Psoas muscle (tissue), 8 donors: Measurements from ENCODE around the gene ICOSLG. TPM values are rescaled to one million over a fixed set of nuclear protein-coding genes. Genes with fewer than 3 reads are reported as not detected.
A peak's percentile ranks its signal among the peaks of the same experiment; 100 is the strongest.
"Not testable (repeated sequence)": the region's sequence is repeated elsewhere in the genome, so short reads cannot be mapped to it uniquely, and the experiment has no call there.

Source experiments
- ATAC-seq, 4 donors: fragments of 200-7000 bp; cut with Tn5 transposase; one replicate each; pipeline ENCODE4 v1.9.1; 2020; ENCODE audit warnings: moderate library complexity in 3 of 4, mild to moderate bottlenecking in 2 of 4
- DNase-seq, 2 donors: peaks; one replicate each; pipeline ENCODE4 v3.0.0-alpha.2; 2020
- H3K27ac ChIP-seq: fragments of 200-600 bp; one replicate; pipeline ENCODE4 v1.8.0; 2022
- H3K27me3 ChIP-seq, 3 donors: fragments of 200-600 bp in 1 of 3; one replicate each; pipeline versions ENCODE4 v1.6.1 to v1.8.0; 2013 to 2022; ENCODE audit warnings: low read length in 2 of 3, mild to moderate bottlenecking in 2 of 3, moderate library complexity in 1 of 3; ENCODE audit not compliant: insufficient read depth in 3 of 3
- H3K36me3 ChIP-seq, 2 donors: fragments of 200-600 bp in 1 of 2; one replicate each; pipeline versions ENCODE4 v1.6.1 to v1.8.0; 2013 to 2022; ENCODE audit warnings: low read depth in 1 of 2, mild to moderate bottlenecking in 1 of 2, moderate library complexity in 1 of 2; ENCODE audit not compliant: insufficient read depth in 1 of 2
- H3K4me1 ChIP-seq: fragments of 200-600 bp; one replicate; pipeline ENCODE4 v1.8.0; 2022
- H3K4me3 ChIP-seq: fragments of 200-600 bp; one replicate; pipeline ENCODE4 v1.8.0; 2022; ENCODE audit warnings: mild to moderate bottlenecking
- H3K9me3 ChIP-seq: fragments of 200-600 bp; one replicate; pipeline ENCODE4 v1.8.0; 2022
- CTCF ChIP-seq: fragments of 200-600 bp; IDR thresholded peaks from one replicate; pipeline ENCODE4 v1.8.0; 2022; ENCODE audit warnings: antibody characterized with exemption
- WGBS, 3 donors: extraction: QIAGEN DNeasy Blood & Tissue Kit; methylation state at CpG; one replicate each; pipeline versions ENCODE4 v1.1.6 to v1.1.7; 2013; 5-methylcytosine and 5-hydroxymethylcytosine counted together
- intact Hi-C, 2 donors: fragments of 100-400 bp; cut with DNase I; formaldehyde crosslinking; loops; one replicate each; pipeline versions ENCODE4 v1.11.0 to v1.14.2; 2022
- polyA plus RNA-seq, 3 donors: library from polyadenylated mRNA; stranded (reverse); fragments of 200-250 nt; gene quantifications; one replicate each; pipeline ENCODE4 v1.2.3, GENCODE V29; 2013
- total RNA-seq, 4 donors: library from RNA; stranded (reverse); fragmentation: NEBNext Ultra II Directional in 2 of 4; extraction: Animal tissue kit (Norgen Biotek cat#: 25700) in 2 of 4; gene quantifications; one replicate each; pipeline versions ENCODE4 v1.2.1 to v1.2.4, GENCODE V29; 2021 to 2023
- donor health status: healthy with polysubstance abuse.
- donor health status: DM: no; HTN: no; CAD: no; lungs with moderate emphysema.
- donor health status: Bipolar disorder and iron deficiency.
- donor health status: healthy.
- donor health status: DM: yes; HTN: yes; CAD: no.
- donor health status: DM: no; HTN: no; CAD: no.
- donor health status: DM: no; HTN: no; CAD: no.
- donor health status: DM: yes; HTN: yes; CAD: no.

Gene ICOSLG
- total and polyA plus RNA-seq, 7 donors: 0.27 to 5.9 (median 1.6) TPM

- H3K4me1 ChIP-seq: no peaks in the 10 kb centered on the region
- H3K4me3 ChIP-seq: peak overlapping the region; percentile 33
- WGBS, 3 donors: 51 to 71% (median 62%) methylated on average over 12 to 21 of the region's 21 CpGs
- H3K9me3 ChIP-seq: no peaks in the 10 kb centered on the region
- intact Hi-C loops: no loop called here
- peaks cover 0 to 25% (median 3%) of the 10 kb centered on the region in 3 donors for H3K27me3 ChIP-seq
- H3K36me3 ChIP-seq: no peaks in the 10 kb centered on the region
- ATAC-seq (no peak), DNase-seq (peak in 1 of 2 donors; percentile 22)
- no peak for TF ChIP-seq CTCF
- H3K27ac ChIP-seq: no peak overlapping the region
Observed at GRCh38 chr21:44286086-44286715, 45.5 kb upstream of the ICOSLG start.

- peak within 1 kb of the TSS; percentile 33 for H3K4me3 ChIP-seq
- H3K4me1 ChIP-seq: no peaks in the 10 kb centered on the region
- intact Hi-C loops: no loop called here
- no peak within 1 kb of the TSS for H3K27ac ChIP-seq
- peaks cover 0 to 25% (median 3%) of the 10 kb centered on the region in 3 donors for H3K27me3 ChIP-seq
- no peaks in the 10 kb centered on the region for H3K36me3 ChIP-seq
- ATAC-seq: peak; percentile 62 to 65 (median 64)
- peak; percentile 28 to 58 for DNase-seq
- TF ChIP-seq CTCF: no peak
- no peaks in the 10 kb centered on the region for H3K9me3 ChIP-seq
- 25 to 37% (median 28%) methylated on average over 39 to 56 of the region's 56 CpGs for WGBS, 3 donors
Observed at GRCh38 chr21:44285138-44285992, 44.6 kb upstream of the ICOSLG start, which contains the start of gene AIRE. Gene AIRE (plus strand): TSS chr21:44285876. CDS start chr21:44286007, 131 bp downstream.

GRCh38 chr21:44283948-44284347 is 43.2 kb upstream of the ICOSLG start:
- H3K4me1 ChIP-seq: no peaks in the 10 kb centered on the region
- no peaks in the 10 kb centered on the region for H3K36me3 ChIP-seq
- peak in 1 of 2 donors; percentile 22 for DNase-seq
- no peak overlapping the region for H3K4me3 ChIP-seq
- WGBS, 3 donors: 71 to 79% (median 77%) methylated on average over 11 of the region's 11 CpGs
- H3K27ac ChIP-seq: no peak overlapping the region
- no peak for ATAC-seq
- H3K27me3 ChIP-seq: peaks cover 0 to 25% (median 3%) of the 10 kb centered on the region in 3 donors
- no peak for TF ChIP-seq CTCF
- intact Hi-C loops: no loop called here
- no peaks in the 10 kb centered on the region for H3K9me3 ChIP-seq

GRCh38 chr21:44283211-44283785 is 42.6 kb upstream of the ICOSLG start:
- H3K36me3 ChIP-seq, H3K9me3 ChIP-seq, H3K27ac ChIP-seq, H3K4me3 ChIP-seq, H3K4me1 ChIP-seq, intact Hi-C loops, ATAC-seq: not testable (repeated sequence)
- peak in 1 of 2 donors; percentile 8 for DNase-seq
- H3K27me3 ChIP-seq: peaks cover 0 to 25% (median 3%) of the 10 kb centered on the region in 3 donors
- WGBS, 3 donors: 71 to 77% (median 71%) methylated on average over 11 of the region's 11 CpGs

GRCh38 chr21:44282370-44282769 is 41.6 kb upstream of the ICOSLG start:
- Histone ChIP-seq H3K4me1 (no peaks in the 10 kb centered on the region), H3K27me3 (peaks cover 0 to 21% (median 3%) of the 10 kb centered on the region in 3 donors), H3K36me3 (no peaks in the 10 kb centered on the region), H3K4me3 (no peak overlapping the region), H3K9me3 (no peaks in the 10 kb centered on the region), H3K27ac (no peak overlapping the region)
- no peak for ATAC-seq
- 90 to 93% (median 91%) methylated on average over 9 of the region's 9 CpGs for WGBS, 3 donors
- intact Hi-C loops: no loop called here
- no peak for TF ChIP-seq CTCF
- DNase-seq: no peak
